ENCODE results near the gene KLHL3.
"Not testable (repeated sequence)": the region's sequence is repeated elsewhere in the genome, so short reads cannot be mapped to it uniquely, and the experiment has no call there.

The KLHL3 gene

GRCh38 chr5:137665678-137666460, 70.0 kb downstream of the KLHL3 start:
- peak in 4 of 6 experiments; percentile 2 to 51 (median 41) for DNase-seq

- DNase-seq, result peak; percentile 43 to 78 (median 54)
These were observed 75.5 kb downstream of the KLHL3 start for GRCh38 chr5:137660349-137660817.

- no peak for DNase-seq
These were observed 76.7 kb downstream of the KLHL3 start for GRCh38 chr5:137659209-137659608.

GRCh38 chr5:137658324-137658723, 77.6 kb downstream of the KLHL3 start:
- no peak for DNase-seq

GRCh38 chr5:137657073-137657472, 78.8 kb downstream of the KLHL3 start:
- DNase-seq, result no peak

- no peak for DNase-seq
These were observed 79.3 kb downstream of the KLHL3 start for GRCh38 chr5:137656558-137656957.

GRCh38 chr5:137651022-137651421, 84.9 kb downstream of the KLHL3 start:
- no peak for DNase-seq

- DNase-seq, result no peak
These were observed 86.5 kb downstream of the KLHL3 start for GRCh38 chr5:137649228-137649935.

- no peak for DNase-seq
These were observed 87.5 kb downstream of the KLHL3 start for GRCh38 chr5:137648361-137648760.

- no peak for DNase-seq
These were observed 88.5 kb downstream of the KLHL3 start for GRCh38 chr5:137647401-137647800.

- no peak for DNase-seq
These were observed 89.1 kb downstream of the KLHL3 start for GRCh38 chr5:137646761-137647160.

GRCh38 chr5:137643081-137643480, 92.8 kb downstream of the KLHL3 start:
- not testable (repeated sequence) for DNase-seq

GRCh38 chr5:137642091-137642490, 93.8 kb downstream of the KLHL3 start:
- no peak for DNase-seq

- no peak for DNase-seq
These were observed 94.7 kb downstream of the KLHL3 start for GRCh38 chr5:137641148-137641547.

GRCh38 chr5:137639645-137640044, 96.2 kb downstream of the KLHL3 start:
- DNase-seq, result no peak

GRCh38 chr5:137638841-137639240, 97.0 kb downstream of the KLHL3 start:
- no peak for DNase-seq

- no peak for DNase-seq
These were observed 98.8 kb downstream of the KLHL3 start for GRCh38 chr5:137636830-137637714.

- no peak for DNase-seq
These were observed 99.8 kb downstream of the KLHL3 start for GRCh38 chr5:137636099-137636498.

- no peak for DNase-seq
These were observed 100.4 kb downstream of the KLHL3 start for GRCh38 chr5:137635521-137635921.

GRCh38 chr5:137633896-137634295, 102.0 kb downstream of the KLHL3 start:
- DNase-seq, result no peak

- no peak for DNase-seq
These were observed 103.2 kb downstream of the KLHL3 start for GRCh38 chr5:137632716-137633115.

GRCh38 chr5:137631453-137631852, 104.4 kb downstream of the KLHL3 start:
- DNase-seq, result no peak

GRCh38 chr5:137630972-137631370, 104.9 kb downstream of the KLHL3 start:
- no peak for DNase-seq
